GM12801 (cell line): ENCODE data around the gene UXS1.

Experiments
- CTCF ChIP-seq: IDR thresholded peaks from one replicate; pipeline ENCODE4 v1.5.1; 2011; ENCODE audit warnings: control low read depth; ENCODE audit not compliant: insufficient read length; ENCODE audit errors: extremely low read depth

UXS1 gene

GRCh38 chr2:106142683-106143082, 51.4 kb downstream of the UXS1 start:
- no peak for TF ChIP-seq CTCF

GRCh38 chr2:106140913-106141312, 53.2 kb downstream of the UXS1 start:
- no peak for TF ChIP-seq CTCF

GRCh38 chr2:106140113-106140512, 54.0 kb downstream of the UXS1 start:
- no peak for TF ChIP-seq CTCF

- no peak for TF ChIP-seq CTCF
Observed at GRCh38 chr2:106139238-106139935, 54.7 kb downstream of the UXS1 start.

GRCh38 chr2:106138543-106139237, 55.4 kb downstream of the UXS1 start:
- TF ChIP-seq CTCF = no peak

GRCh38 chr2:106137731-106138521, 56.2 kb downstream of the UXS1 start:
- no peak for TF ChIP-seq CTCF

- TF ChIP-seq CTCF = no peak
Observed at GRCh38 chr2:106130251-106130998, 63.7 kb downstream of the UXS1 start.
